Stimulated activated CD8-positive, alpha-beta memory T cell treated with anti-CD3 and anti-CD28 coated beads, Interleukin-15, amount 100 ng/mL, for 4 hours (primary cell): ENCODE data around the gene ARHGEF4.

Experiments used
- DNase-seq, 2 donors: peaks; one replicate each; pipeline ENCODE4 v3.0.0-alpha.2; 2020; ENCODE audit warnings: low read depth in 2 of 2

Gene ARHGEF4

GRCh38 chr2:131037398-131038257, 200.9 kb downstream of the ARHGEF4 start:
- no peak for DNase-seq

- DNase-seq, result no peak
These were observed 201.8 kb downstream of the ARHGEF4 start for GRCh38 chr2:131038258-131039100.

- no peak for DNase-seq
These were observed 202.4 kb downstream of the ARHGEF4 start for GRCh38 chr2:131039101-131039440.

GRCh38 chr2:131039535-131039907, 202.8 kb downstream of the ARHGEF4 start:
- DNase-seq, result no peak

GRCh38 chr2:131039908-131040660, 203.4 kb downstream of the ARHGEF4 start:
- DNase-seq, result no peak

GRCh38 chr2:131040661-131041401, 204.1 kb downstream of the ARHGEF4 start:
- DNase-seq, result no peak

GRCh38 chr2:131041402-131042147, 204.9 kb downstream of the ARHGEF4 start:
- DNase-seq, result no peak

- no peak for DNase-seq
These were observed 205.5 kb downstream of the ARHGEF4 start for GRCh38 chr2:131042148-131042775.

- DNase-seq, result no peak
These were observed 206.7 kb downstream of the ARHGEF4 start for GRCh38 chr2:131043199-131044074.

- DNase-seq, result no peak
These were observed 207.5 kb downstream of the ARHGEF4 start for GRCh38 chr2:131044075-131044756.

- no peak for DNase-seq
These were observed 208.0 kb downstream of the ARHGEF4 start for GRCh38 chr2:131044757-131045150.

- no peak for DNase-seq
These were observed 208.7 kb downstream of the ARHGEF4 start for GRCh38 chr2:131045286-131046027.

- no peak for DNase-seq
These were observed 209.6 kb downstream of the ARHGEF4 start for GRCh38 chr2:131046028-131046917.

- no peak for DNase-seq
These were observed 210.4 kb downstream of the ARHGEF4 start for GRCh38 chr2:131046918-131047652.

- DNase-seq, result no peak
These were observed 211.3 kb downstream of the ARHGEF4 start for GRCh38 chr2:131047920-131048560.

- DNase-seq, result no peak
These were observed 211.9 kb downstream of the ARHGEF4 start for GRCh38 chr2:131048641-131049040.
